GM18867 (cell line): ENCODE results near the gene KIF26A.

Source experiments
- ATAC-seq: cut with Tn5 transposase; IDR thresholded peaks from one replicate; pipeline ENCODE4 v1.9.1; 2021; ENCODE audit warnings: mild to moderate bottlenecking, moderate library complexity; ENCODE audit not compliant: unreplicated experiment

Gene KIF26A

DNA sequence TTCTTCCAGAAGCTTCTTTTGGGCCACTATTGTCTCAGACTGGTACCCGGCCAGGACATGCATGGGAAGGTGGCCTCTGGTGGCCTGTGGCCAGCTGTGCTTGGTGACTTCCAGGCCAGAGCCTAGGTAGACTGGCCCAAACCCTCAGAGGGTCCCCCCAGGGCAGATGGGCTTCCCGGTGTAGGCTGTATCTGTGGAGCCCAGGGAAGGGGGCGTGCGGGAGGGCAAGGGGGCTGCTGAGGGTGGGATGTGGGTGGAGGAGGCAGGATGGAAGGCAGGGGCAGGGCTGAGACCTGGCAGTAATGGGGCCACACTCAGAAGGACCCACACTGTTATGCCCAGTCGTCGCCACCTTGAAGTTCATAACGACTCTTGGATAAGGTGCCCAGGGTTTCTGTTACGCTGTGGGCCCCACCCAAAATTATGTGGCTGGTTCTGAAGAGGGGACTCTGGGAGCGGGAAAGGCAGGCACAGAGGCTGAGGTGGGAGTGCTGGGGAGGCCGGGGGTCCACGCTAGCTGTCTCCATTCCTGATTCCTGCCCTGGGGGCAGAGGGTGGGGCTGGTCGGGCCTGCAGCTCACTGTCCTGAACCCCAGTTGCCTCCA is 52.1 kb downstream of the KIF26A start:
- ATAC-seq: no peak

- ATAC-seq: no peak
These were observed 53.1 kb downstream of the KIF26A start for GRCh38 chr14:104191409-104191997.

DNA sequence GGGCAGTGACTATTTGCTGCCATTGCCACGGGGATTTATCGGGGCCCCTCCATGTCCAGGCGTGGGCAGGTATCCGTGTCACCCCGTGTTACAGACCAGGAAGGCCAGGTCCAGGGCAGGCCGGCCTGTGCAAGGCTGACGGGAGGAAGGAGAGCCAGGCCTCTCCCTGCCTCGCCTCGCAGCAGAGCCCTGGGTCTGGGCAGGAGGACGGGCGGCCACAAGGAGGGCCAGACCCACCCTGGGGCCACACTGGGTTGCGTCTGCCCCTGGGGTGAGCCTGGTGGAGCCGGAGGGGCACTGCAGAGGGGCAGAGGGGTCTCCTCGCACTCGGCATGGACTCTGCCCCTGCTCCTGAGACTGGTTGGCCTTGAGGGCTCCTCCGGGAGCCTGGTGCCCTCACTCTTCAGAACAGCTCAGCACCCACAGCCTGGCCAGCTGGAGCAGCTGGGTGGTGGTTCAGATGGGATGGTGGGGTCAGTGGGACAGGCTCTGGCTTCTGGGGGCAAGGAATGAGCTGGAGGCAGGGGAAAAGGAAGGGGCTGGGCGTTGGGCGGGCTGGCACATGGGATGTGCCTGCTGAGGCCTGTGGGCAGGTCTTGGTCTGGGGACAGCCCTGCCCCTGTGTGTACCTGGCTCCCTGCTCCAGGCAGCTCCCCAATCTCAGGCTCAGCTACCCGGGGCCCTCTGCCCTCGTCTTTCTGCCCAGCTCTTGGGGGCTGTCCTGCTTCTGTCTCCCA is 53.9 kb downstream of the KIF26A start:
- no peak for ATAC-seq

GRCh38 chr14:104192883-104193245 is 54.5 kb downstream of the KIF26A start:
- ATAC-seq: no peak

- ATAC-seq: no peak
These were observed 55.6 kb downstream of the KIF26A start for GRCh38 chr14:104194016-104194415.

GRCh38 chr14:104194716-104195115 is 56.3 kb downstream of the KIF26A start:
- no peak for ATAC-seq

DNA sequence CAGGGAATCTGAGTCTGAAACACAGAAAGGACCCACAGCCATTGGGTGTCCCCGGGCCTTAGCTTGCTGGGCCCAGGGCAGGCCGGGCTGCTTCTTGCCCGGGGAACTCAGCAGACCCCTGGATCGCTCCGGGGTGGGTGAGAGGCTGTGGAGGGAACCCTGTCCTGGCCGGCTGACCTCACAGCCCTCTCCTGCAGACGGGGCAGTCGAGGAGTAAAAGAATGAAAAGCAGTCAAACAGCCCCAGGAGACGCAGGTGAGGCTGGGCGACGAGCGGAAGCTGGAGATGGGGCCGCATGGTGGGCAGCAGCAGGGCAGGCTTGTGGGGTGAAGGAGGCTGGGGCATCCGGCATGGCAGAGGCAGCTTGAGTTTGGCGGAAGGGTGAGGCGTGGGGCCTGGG is 57.0 kb downstream of the KIF26A start:
- no peak for ATAC-seq

DNA sequence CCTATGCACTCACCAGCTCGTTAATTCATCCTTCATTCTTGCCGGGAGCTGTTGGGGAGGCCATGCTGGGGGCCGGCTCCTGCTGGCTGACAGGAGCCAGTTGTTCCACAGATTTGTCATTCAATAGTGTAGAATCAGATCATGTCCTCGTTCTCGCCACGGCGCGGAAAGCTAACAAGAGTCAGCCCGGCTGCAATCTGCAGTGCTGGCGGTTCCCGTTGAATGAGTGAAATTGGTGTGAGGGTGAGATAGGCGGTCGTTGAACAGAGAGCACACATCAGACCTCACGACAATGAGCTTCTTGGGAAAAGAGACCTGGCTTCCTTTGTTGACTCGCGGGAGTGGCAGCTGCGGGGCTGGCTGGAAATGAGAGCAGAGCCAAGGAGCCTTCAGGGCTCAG is 57.5 kb downstream of the KIF26A start:
- no peak for ATAC-seq

DNA sequence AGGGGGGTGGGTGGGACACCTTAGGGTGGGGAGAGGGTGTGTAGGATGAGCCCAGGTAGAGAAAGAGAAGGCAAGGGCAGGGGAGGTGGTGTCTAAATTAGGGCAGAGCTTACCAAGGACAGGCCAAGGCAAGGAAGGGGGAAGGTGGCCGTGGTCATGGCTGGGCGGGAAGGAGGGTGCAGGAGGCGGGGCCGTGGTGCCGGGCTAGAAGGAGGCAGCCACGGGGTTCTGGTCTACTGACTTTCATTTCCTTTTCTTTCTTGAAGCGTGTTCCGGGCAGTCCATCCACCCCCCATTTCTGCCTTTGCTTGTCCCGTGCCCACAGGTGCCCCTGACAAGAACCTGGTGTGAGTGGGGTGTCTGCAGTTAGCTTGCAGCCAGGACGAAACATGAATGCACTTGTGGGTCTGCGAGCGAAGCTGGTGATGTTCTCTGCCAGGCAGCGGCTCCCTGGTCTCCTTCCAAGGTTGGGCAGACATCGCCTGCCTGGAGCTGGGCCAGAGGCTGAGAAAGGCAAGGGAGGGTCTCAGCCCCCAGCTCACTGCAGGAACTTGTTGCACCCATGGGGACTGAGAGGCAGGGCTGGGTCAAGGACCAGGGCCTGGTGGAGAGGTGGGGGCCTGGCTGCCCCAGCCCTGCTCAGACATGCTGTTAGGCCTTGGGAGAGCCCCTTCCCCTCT is 58.2 kb downstream of the KIF26A start:
- no peak for ATAC-seq

GRCh38 chr14:104197449-104198247 is 59.3 kb downstream of the KIF26A start:
- no peak for ATAC-seq

GRCh38 chr14:104199266-104199895 is 61.0 kb downstream of the KIF26A start:
- no peak for ATAC-seq

DNA sequence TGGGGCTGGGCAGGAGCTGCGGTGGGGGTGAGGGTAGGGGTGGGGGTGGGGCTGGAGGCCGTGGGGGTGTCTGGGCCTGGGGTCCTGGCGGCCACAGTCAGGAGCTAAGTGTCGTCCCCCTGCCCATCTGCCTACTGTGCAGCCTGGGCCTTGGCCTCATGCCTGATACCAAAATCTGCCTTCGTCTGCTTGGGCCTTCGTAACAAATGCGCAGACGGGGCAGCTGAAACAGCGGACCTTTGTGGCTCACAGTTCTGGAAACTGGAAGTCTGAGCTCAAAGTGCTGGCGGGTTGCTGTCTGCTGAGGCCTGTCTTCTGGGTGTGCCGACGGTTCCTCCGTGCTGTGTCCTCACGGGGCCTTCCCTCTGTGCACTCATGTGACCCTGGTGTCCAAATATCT is 61.7 kb downstream of the KIF26A start:
- ATAC-seq: no peak

DNA sequence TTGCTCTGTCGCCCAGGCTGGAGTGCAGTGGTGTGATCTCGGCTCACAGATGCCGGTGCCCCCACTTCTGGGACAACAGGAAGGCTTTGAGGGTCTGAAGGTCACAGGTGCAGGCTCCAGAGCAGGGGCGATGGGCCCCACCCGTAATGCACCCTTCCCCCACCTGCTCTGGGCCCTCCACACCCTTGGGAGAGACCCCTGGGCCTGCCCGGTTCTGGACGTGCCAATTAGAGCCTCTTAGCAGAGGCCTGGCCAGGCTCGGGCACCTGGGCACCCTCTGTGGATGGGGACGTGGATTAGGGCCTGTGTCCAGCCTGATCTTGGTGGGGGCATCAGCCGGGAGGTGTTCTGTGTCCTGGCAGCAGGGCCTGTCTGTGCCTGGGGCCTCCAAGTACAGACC is 62.2 kb downstream of the KIF26A start:
- ATAC-seq: no peak

DNA sequence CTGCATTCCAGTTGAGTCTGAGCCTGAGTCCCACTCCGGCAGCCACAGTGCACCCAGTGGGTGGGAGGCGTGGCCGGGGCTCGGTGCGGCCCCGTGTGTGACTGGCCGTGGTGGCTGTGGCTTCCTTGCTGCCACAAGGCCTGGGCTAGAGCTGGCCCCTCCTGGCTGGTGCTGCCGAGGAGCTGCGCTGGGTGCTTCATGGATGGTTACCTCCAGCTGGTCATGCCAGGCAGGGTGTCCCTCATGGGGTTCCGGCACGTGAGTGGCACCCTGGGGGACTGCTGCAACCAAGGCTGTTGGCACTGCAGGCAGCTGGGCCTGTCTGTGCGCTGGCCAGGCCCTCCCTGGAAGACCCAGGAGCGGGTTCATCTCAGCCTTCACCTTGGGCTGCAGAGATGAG is 62.7 kb downstream of the KIF26A start:
- ATAC-seq: no peak

DNA sequence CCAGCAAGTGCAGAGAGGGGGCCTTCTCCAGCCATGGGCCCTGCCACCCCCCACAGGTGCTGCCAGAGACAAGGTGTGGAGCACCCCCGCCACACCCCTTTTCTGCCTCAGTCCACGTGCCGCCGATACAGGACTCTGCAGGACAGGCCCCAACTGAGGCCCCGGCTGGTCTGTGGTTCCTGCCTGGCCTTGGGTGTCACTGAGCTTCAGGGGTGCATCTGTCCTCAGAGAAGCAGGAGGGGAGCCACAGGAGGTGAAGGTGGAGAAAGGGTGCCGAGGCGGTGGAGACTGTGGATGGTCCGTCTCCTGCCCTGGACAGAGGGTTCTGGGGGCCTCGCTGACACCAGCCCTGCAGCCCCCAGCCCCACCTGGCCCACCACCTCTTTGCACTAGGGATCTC is 63.1 kb downstream of the KIF26A start:
- ATAC-seq: no peak

DNA sequence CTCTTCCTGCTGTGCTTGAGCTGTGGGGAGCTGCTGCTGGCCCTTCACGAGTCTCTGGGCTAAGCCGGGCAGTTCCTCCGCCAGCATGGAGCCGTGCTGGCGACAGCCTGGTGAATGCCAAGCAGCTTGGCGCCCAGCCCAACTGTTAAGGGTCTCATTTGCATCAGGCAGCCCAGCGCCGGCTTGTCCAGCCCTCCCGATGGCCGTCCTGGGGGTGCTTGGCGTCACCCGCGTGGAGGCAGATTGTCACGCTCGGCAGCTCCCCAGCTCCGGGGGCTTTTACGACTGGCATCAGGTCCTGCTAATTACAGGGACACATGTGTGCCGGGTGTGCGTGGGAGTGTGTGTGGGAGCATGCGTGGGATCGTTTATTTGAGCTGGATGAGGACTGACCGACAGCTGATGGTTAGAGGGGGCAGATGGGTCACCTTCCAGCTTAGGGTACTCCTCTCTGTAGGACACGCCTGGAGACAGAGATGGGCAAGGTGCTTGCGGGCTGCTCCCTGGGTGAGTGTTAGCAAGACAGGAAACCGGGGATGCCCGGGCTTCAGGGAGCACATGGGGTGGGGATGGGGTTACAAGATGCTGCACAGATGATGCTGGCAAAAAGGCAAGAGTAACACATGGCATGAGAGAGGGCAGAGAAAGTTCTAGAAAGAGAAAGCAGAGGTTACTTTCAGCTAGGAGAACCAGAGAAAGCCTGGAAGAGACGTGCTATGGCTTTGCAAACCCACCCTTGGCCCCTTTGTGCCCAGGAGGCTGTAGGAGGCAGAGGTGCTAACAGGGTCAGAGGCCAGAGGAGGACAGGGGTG is 64.1 kb downstream of the KIF26A start:
- ATAC-seq: no peak

DNA sequence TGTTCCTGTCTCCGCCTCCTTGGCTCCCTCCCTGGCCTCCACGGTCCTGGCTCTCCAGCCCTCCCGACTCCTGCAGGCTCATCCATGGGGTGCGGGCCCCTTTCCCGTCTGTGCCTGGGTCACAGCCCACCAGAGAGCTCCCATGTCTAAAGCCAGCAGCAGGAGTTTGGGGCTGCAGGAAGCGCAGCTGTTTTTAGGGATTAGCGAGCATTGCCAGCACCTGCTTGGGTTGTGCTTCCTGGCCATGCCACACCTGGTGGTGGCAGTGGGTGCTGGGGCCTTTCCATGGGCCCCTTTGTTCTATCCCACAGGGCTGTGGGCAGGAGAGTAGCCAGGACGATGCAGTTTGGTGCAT is 64.7 kb downstream of the KIF26A start:
- no peak for ATAC-seq

- no peak for ATAC-seq
These were observed 66.3 kb downstream of the KIF26A start for GRCh38 chr14:104204660-104205149.

DNA sequence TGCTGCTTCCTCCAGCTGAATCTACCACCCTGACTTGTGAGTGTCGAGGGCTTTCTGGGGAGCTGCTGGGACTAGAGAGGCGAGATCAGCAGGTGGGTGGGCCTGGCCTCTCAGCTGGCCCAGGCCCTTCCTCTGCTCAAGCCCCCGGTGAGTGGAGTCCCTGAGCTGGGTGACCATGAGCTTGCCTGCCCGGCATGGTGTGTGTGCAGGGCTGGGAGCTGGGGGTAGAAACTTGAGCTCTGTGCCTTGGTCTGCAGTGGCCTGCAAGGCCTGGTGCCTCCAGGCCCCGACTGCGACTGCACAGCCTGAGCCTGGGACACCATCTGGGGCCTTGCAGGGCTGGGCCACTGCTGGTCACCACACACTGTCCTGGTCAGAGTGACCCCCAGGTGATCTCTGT is 67.4 kb downstream of the KIF26A start:
- ATAC-seq: no peak
